Left lung (tissue), 10 donors: ENCODE results near the gene HOXD1. TPM values are rescaled to one million over a fixed set of nuclear protein-coding genes. Genes with fewer than 3 reads are reported as not detected.
A peak's percentile ranks its signal among the peaks of the same experiment; 100 is the strongest.

Source experiments
- ATAC-seq: fragments of 200-7000 bp; cut with Tn5 transposase; one replicate; pipeline ENCODE4 v1.9.1; 2020; ENCODE audit warnings: moderate library complexity
- DNase-seq, 4 donors: peaks; one replicate each; pipeline ENCODE4 v3.0.0-alpha.2; 2013 to 2020
- H3K27ac ChIP-seq, 2 donors: fragments of 200-600 bp; sonication (generic) in 1 of 2; one replicate each; pipeline versions ENCODE4 v1.5.0 to v1.8.0; 2020 to 2021
- H3K27me3 ChIP-seq, 2 donors: fragments of 200-600 bp; sonication (generic) in 1 of 2; one replicate each; pipeline versions ENCODE4 v1.5.0 to v1.8.0; 2020 to 2021
- H3K36me3 ChIP-seq, 2 donors: fragments of 200-600 bp; sonication (generic) in 1 of 2; one replicate each; pipeline versions ENCODE4 v1.5.0 to v1.8.0; 2020 to 2021
- H3K4me1 ChIP-seq, 2 donors: fragments of 200-600 bp; one replicate each; pipeline ENCODE4 v1.8.0; 2021
- H3K4me3 ChIP-seq, 2 donors: fragments of 200-600 bp; sonication (generic) in 1 of 2; one replicate each; pipeline versions ENCODE4 v1.5.0 to v1.8.0; 2020 to 2021; ENCODE audit warnings: mild to moderate bottlenecking in 1 of 2
- H3K9me3 ChIP-seq, 2 donors: fragments of 200-600 bp; sonication (generic) in 1 of 2; one replicate each; pipeline versions ENCODE4 v1.5.0 to v1.8.0; 2020 to 2021
- CTCF ChIP-seq, 2 donors: fragments of 200-600 bp; sonication (generic) in 1 of 2; IDR thresholded peaks; one replicate each; pipeline versions ENCODE4 v1.5.0 to v1.8.0; 2021; ENCODE audit warnings: antibody characterized with exemption in 2 of 2
- intact Hi-C, 2 donors: fragments of 100-400 bp; cut with DNase I; formaldehyde crosslinking; loops; one replicate each; pipeline versions ENCODE4 v1.11.2 to v1.14.2; 2022
- polyA plus RNA-seq, 6 donors: library from polyadenylated mRNA; unstranded; fragments of 120-200 nt; gene quantifications; one replicate each; pipeline ENCODE4 v1.2.1, GENCODE V29; 2013; ENCODE audit not compliant: insufficient read length in 6 of 6
- total RNA-seq, 2 donors: library from RNA; stranded (reverse); fragmentation: NEBNext Ultra II Directional; extraction: Animal tissue kit (Norgen Biotek cat#: 25700); gene quantifications; one replicate each; pipeline ENCODE4 v1.2.1, GENCODE V29; 2021
- donor health status: DM: no; HTN: yes; CAD: no.
- donor health status: DM: no; HTN: no; CAD: no.

The HOXD1 gene
- total and polyA plus RNA-seq, 8 donors: 0.35 to 5.9 (median 1.9) TPM

GRCh38 chr2:176172007-176172894 lies 16.2 kb upstream of the HOXD1 start:
- ATAC-seq (peak; percentile 47), DNase-seq (peak in 1 of 4 donors; percentile 75)
- Histone ChIP-seq H3K27ac (no peak overlapping the region), H3K36me3 (no peaks in the 10 kb centered on the region), H3K4me3 (peak overlapping the region in 1 of 2 donors; percentile 1), H3K27me3 (peaks cover 77 to 100% of the 10 kb centered on the region in 2 donors), H3K9me3 (no peaks in the 10 kb centered on the region), H3K4me1 (no peaks in the 10 kb centered on the region)
- intact Hi-C loops: no loop called here
- TF ChIP-seq CTCF (IDR thresholded peaks at IDR 0.05): no peak

GRCh38 chr2:176172895-176173566 lies 15.4 kb upstream of the HOXD1 start:
- no peaks in the 10 kb centered on the region for H3K9me3 ChIP-seq
- ATAC-seq: no peak
- no peaks in the 10 kb centered on the region for H3K36me3 ChIP-seq
- no peak for TF ChIP-seq CTCF (IDR thresholded peaks at IDR 0.05)
- H3K4me1 ChIP-seq: peaks cover 0 to 4% of the 10 kb centered on the region in 2 donors
- no peak for DNase-seq
- no peak overlapping the region for H3K4me3 ChIP-seq
- peaks cover 77 to 100% of the 10 kb centered on the region in 2 donors for H3K27me3 ChIP-seq
- intact Hi-C loops: no loop called here
- H3K27ac ChIP-seq: no peak overlapping the region

GRCh38 chr2:176173567-176174381 lies 14.7 kb upstream of the HOXD1 start:
- H3K27ac ChIP-seq: no peak overlapping the region
- intact Hi-C loops: no loop called here

GRCh38 chr2:176174382-176174823 lies 14.1 kb upstream of the HOXD1 start:
- intact Hi-C loops: no loop called here
- no peak for TF ChIP-seq CTCF (IDR thresholded peaks at IDR 0.05)
- Histone ChIP-seq H3K4me1 (peaks cover 0 to 9% of the 10 kb centered on the region in 2 donors), H3K36me3 (no peaks in the 10 kb centered on the region), H3K4me3 (no peak overlapping the region), H3K9me3 (no peaks in the 10 kb centered on the region), H3K27me3 (peaks cover 89 to 100% of the 10 kb centered on the region in 2 donors), H3K27ac (no peak overlapping the region)
- no peak for ATAC-seq
- no peak for DNase-seq

More at GRCh38 chr2:176173567-176174381, 14.7 kb upstream of the HOXD1 start:
- DNase-seq (no peak), ATAC-seq (no peak)
- Histone ChIP-seq H3K4me1 (peaks cover 0 to 9% of the 10 kb centered on the region in 2 donors), H3K36me3 (no peaks in the 10 kb centered on the region), H3K9me3 (no peaks in the 10 kb centered on the region), H3K4me3 (no peak overlapping the region), H3K27me3 (peaks cover 84 to 100% of the 10 kb centered on the region in 2 donors)
- TF ChIP-seq CTCF (IDR thresholded peaks at IDR 0.05): no peak
